NCI-H2171 (cell line): ENCODE measurements around the gene ACOX3.

Experiments
- DNase-seq: peaks from one replicate; lab custom pipeline; 2025; lab: John Stamatoyannopoulos, UW

ACOX3 gene

DNA sequence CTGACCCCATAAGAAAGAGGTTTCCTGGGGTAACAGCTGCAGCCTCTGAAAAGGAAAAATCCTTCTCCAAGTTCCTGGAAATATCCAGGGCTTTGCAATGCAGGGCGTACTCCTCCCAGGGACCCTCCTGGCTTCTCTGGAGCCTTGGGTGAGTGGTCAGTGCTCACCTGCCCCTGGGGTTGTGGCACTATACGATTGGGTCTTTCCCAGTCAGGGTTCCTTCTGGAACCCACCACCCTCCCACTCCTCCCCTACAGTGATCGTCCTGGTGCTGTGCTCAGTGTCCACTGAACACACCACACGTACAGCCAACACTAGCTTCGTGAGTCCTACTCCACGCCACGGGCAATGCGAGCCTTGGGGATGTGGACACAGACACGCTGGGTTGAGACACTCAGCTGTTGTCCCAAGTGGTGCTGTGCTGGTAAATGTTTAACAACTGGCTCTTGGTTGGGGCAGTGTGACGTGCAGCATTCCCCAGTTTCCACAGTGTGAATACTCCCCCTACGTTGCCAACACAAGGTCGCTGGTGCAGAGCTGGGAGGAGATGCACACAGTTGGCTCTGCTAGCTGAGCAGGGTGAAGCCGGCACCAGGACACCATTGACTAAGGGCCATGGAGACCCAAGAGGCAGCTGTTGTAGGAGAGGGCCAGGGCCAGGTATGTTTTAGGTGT is 105.6 kb downstream of the ACOX3 start:
- DNase-seq: no peak

DNA sequence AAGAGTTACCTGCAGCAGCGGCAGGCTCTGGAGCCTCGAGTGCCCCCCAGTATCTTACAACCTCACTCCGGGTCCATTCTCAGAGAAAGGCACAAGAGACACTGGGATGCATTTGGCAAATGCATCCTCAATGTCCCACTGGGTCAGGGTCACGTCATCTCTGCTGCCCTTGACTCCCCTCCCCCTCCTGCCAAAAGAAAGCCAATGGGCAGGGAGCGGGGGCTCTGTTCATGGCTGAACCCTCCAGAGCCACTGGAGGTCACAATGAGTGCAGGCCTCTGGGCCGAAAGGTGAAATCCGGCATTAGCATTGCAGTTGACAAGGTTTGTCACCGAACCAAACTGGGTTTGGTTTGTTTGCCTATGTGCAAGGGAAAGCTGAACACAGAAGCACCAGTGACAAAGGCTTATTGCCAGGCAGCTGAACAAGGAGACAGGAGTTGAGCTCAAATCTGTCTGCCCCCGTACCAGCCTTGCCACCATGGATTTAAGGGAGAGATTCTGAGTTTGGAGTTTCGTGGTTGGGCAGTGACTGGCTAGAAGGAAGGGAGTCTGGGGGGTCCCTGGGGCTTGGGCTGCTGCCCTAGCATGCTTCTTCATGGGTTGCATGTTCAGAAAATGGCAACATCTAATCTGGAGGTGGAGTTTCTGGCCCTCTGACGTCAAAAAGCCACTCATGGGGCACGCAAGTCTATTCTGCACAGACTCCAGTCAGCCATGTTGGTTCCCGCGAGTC is 106.6 kb downstream of the ACOX3 start:
- no peak for DNase-seq

DNA sequence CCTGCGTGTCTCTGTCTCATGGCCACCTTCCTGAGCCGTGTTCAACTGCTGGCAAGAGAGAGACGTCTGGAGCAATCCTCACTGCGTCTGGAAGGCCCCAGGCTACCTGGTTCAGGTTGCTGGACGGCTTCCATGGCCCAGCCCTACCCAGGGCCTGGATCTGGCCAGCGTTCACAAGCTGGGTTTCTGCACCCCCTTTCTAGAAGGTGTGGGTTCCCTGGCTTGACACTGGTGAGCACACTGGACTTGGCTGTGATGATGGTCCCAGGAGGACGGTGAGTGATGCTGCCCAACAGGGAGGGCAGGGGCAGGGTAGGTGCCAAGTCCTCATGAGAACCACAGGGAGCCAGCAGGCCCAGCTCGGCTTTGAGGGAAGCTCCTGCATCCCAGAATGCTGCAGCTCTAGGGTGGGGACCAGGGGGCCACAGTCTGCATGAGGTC is 107.6 kb downstream of the ACOX3 start:
- DNase-seq: no peak

DNA sequence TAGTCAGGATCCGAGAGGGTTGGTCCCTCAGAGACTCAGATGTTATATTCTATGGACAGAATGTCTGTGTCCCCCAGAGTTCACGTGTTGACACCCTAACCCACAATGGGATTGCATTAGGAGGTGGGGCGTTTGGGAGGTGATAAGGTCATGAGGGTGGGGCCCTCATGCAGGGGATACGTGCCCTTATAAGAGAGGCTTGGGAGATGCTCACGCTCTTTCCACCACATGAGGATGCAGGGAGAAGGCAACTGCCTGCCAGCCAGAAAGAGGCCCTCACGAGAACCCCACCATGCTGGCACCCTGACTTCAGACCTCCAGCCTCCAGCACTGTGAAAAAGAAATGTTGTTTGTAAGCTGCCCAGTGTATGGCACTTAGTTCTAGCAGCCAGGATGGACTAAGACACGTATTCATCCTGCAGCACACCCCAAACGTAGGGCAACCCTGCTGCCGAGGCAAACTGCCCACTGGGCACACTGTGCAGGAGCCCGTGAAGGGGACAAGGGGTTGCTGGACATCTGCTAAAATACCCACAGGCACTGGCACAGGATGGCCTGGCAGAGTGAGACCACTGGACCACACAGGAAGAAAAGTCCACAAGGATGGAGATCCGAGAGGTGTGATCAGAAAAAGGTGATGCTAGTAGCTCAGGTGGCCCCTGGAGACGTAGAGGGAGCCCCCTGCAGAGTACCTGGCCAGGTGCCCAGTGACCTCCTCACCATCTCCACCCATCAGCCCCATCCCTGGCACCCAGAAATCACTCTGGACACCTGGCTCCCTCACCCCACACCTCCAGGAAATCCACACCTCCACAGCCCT is 108.3 kb downstream of the ACOX3 start:
- DNase-seq: no peak

DNA sequence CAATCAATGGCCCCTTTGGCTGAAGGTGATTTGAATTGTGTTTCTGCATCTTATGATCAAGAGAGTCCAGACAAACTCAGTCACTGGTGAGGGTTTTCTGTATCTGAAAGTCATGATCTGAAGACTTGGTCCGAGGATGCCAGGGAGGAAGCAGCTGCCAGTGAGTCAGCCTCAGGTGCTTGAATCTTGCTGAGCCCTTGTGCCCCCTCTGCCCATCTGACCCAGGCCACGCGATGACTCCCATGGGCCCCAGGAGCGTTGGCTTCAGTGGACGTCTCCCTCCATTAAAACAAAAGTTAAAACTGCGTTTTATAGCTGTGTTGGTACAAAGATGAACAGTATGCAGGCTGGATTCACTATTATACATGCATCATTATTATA is 109.0 kb downstream of the ACOX3 start:
- DNase-seq: no peak

DNA sequence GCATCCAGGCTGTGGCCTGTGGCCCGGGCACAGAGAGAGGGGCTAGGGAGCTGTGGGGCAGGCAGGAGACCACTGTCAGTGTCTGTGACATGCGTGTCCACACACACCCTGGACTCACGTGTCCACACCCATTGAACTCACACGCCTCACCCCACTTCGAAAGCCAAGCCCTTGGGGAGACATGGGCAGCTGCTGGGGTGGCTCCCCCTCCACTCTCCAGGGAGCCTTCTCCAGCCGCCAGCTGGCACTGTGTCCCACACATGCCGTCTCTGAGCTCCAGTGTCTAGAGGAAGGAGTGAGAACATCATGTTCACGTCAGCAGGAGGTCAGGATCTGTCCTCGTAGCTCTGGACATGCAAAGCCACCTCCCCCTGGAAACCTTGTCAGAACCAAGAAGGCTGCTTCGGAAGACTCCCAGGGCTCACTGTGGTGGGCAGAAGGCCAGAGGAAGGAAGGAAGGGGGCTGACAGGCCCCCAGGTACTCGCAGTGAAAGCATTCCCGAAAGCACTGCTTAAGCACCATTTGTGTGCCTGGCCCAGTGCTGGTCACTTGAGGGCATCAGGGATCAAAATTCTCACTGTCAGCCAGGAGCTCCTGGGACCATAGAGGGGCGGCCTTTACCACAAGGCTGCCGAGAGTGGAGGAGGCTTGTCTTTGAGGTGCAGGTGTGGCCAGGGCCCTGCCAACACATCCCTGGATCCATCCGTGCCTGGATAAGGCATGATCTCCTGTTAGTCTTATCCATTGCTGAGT is 109.5 kb downstream of the ACOX3 start:
- DNase-seq: no peak

DNA sequence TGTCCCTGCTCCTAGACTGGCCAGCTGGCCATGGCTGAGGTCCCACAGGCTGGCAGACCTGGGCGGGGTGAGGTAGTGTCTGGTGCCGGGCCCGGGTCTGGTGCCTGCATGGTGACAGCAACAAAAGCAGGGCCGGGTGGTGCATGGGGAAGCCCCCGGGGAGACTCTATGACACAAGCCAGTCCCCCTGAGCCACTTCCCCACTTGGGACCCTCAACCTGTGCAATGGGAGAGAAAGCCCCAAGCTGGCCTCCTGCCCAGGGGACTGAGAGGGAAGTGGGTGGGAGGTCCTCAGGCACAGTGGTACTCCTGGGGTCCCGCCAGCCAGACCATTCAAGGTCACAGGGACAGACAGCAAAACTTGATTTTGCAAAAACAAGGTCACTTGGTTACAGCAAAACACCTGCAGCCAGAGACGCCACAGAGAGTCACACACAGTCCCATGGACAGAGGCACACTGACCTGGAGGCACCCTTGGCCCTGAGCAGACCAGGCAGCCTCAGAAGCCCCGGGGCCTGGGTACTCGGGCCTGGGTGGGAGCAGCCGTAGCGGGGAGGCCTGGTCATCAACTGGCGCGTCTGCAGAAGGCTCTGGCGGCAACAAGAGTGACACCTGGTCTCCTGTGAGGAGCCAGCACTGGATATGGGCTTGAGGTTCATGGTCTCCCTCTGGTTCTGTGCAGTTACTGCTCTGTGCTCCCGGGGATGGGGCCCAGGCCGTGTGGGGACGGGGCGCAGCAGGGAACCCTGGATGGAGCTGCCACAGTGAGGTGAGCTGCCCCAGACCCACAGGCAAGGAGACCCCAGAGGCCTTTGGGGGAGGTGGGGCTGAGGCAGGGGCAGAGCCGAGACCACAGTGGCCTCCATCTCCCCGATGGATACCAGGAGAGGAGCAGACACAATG is 110.4 kb downstream of the ACOX3 start:
- no peak for DNase-seq

DNA sequence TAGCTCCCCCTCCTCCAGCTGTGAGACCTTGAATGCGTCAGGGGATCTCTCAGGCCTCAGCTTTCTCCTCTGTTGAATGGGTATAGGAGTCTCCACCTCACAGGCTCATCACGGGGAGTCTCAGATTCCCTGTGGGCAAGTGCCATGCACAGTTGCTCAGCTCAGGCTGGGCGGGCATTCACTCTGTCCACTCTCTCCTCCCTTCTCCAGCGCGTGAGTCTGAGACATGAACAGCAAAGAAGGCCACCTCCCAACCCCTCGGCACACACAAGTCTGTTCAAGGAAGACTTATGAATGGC is 111.0 kb downstream of the ACOX3 start:
- DNase-seq: no peak

DNA sequence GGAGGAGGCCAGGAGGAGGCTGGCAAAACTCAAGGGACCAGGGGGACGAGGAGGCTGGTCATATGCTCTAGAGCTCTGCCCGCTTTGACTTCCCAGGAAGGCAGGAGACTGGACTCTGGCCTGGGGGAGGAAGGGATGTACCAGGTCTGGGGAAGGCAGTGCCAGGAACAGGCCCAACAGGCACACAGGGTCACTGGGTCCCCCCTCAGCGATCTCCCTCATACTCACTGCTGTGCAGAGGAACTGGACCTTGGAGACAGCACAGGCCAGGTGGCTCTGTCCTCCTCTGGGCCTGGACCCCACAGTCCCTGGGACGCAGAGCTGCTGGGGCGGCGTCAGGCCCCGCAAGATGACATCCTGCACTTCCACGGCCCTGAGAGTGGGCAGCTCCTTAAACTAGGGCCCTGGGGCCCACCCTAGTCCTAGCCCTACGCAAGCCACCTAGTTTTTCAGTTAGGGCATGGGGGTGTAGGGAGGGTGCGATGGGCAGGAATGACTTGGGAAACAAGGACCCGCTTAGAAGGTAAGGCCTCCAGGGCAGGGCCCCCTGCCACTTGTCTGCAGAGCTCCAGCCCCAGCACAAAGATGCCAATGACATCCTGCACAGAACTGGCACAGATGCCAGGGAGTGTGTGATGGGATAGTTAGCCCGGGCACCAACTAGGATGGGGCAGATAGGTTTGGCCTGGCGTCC is 111.5 kb downstream of the ACOX3 start:
- no peak for DNase-seq

DNA sequence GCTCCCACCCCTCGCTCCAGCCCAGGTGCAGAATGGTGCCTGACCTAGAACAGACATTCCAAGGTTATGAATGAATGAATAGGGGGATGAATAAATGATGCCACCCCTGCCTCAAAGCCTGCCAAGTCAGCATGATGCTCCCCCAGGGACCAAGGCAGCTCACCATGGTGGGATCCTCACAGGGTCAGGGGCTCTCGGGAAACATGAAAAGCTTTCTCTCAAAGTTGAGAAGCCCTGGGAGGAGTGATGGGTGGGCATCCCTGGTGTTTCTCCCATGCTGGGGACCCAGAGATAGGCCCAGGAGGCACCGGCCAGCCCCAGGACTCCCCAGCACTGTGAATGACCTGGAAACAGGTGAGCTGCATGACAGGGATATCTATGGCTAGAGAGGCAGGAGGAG is 112.1 kb downstream of the ACOX3 start:
- no peak for DNase-seq

DNA sequence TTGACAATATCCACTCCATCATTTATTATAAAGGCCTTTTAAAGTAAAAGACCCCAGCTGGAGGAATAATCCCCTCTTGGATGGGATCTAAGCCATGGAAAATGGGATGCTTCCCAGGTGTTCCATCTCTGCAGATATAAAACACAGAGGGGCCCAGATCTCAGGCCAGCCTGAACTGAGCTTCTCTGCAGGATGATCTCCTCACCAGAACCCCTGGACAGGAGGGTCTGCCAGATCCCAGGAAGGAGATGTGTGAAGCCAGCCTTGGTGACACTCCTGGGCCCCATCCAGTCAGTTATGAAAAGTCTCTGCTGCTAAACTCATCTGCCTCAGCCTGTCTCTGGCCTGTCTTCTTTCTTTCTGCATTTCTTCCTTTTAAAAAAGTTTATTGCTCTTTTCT is 114.3 kb downstream of the ACOX3 start:
- DNase-seq: no peak

DNA sequence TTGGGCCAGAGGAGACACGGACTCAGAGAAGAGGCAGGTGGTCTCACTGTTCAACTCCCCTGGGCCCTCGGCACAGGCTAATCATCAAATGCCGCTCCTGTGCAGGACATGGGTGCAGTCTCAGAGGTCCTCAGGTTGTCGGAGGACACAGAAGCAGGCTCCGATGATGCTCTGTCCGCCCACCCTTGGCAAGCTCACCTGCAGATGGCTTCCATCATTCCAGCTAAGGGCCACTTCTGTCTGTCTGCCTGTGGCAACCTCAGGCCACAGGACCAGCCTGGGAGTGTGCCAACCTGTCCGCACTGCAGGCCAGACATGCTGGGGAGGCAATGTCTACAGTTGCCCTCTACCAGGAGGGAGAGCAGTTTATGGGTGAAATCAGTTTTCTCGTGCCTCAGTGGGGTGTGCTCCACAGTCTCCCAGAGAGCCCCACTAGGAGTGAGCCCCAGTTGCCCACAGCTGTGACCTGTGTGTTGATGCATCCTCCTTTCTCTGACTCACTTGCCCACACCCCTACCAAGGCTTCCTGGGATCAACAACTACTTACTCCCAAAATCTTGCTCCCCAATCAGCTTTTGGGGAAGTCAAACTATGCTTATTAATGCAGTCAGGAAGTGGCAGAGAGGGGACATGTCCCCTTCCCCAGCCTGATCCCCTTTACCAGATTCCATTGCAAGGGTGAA is 115.1 kb downstream of the ACOX3 start:
- DNase-seq: no peak

DNA sequence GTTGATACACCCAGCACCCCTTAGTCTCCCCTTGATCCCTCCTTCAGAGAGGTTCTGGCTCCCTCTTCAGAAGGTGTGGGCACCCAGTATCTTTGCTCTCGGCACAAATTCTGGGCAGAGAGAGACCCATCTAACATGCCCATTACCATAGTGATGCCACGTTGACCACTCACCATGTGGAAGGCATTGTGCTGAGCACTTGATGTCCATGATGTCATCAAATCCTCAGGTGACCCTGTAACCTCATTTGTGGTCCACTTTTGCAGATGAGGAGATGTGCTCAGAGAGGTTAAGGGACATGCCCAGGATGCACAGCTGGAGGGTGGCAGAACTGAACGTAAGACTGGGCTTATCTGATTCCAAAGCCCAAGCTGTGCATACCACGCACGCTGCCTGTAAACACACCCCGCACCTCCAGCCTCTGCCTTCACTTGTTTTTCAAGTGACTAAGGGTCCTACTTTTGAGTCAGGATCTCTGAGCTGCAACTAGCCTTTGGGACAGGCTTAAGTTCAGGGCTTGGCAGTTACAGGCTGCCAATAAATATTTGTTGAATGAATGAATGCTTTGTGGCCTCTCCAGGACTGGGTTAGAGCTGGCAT is 115.8 kb downstream of the ACOX3 start:
- DNase-seq: no peak

DNA sequence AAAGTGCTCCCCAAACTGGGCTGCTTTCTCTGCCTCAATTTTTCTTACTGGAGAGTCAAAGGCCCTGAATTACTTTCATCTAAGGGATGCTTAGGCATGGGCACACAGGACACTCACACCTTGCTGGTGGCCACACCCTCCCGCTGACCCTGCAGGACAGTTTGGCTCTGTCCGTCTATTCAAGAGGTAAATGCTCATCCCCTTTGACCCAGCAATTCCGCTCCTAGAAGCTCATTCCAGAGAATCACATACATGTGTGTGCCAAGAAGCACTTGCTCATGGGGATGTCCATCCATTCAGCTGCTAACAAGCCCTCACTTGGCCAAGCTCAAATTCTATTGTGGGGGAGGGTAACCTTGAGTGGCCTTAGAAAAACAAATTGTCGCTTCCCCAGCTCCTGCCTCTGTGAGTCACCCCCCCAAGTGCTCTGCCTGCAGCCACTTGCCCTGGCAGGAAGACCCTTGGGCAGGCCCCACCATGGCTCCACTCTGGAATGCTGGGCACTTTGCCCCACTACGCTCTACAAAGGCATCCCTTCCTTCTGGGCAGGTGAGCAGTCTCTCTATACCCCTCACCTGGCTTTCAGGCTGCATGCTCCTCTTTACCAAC is 116.5 kb downstream of the ACOX3 start:
- DNase-seq: no peak

DNA sequence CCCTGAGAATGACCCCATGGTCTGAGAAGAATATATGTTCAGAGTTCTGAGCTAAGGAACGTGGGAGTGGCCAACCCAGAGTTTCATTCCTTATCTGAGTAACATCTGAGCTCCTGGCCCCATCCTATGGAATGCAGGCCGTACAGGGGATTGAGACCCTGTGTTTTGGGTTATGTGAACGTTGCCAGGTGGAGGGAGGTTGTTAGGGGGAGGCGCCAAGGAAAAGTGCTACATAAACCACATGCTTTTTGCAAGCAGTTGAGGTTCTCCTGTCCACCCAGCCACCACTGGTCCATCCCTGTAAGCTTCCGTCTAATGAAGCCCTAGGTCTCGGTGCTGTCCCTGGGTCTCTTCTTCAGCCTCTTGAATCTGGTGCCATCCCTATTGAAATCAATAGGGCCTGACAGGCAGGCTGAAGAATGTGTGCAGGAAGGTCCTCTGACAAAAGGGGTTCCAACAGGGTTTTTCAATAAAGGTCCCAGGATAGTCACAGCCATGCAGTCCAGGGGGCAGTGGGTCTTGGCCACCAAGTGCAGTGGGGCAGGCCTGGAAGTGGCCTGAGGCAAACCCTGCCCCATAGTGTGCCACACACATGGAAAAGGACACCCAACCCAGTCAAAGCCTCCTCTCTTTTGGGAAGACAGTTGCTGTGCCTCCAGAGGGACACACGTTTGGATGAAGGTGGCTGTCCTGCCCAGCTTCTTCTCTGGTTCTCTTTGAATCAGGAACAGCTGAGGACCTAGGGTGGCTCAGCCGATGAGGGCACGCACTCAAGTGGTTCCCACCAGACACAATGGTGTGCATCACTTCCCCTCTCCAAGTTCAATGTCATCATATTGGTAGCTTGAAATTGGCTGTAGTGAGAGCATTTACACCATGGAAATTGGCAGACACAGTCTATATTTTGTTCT is 117.5 kb downstream of the ACOX3 start:
- DNase-seq: no peak

DNA sequence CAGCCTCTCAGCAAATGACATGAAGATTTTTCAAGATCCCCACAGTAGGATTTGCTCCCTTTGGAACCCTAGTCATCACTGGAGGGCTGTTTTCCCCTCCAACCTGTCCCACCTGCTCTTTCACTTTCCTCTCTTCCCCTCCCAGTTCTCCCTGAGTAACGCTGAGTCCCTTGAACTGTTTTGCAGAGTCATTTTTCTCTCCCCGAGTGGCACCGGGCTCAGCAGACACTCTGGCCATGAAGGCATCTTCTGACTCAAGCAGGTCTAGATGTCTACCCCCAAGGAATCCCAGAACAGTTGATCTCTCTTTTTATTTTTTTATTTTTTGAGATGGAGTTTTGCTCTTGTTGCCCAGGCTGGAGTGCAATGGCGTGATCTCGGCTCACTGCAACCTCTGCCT is 118.8 kb downstream of the ACOX3 start:
- no peak for DNase-seq

DNA sequence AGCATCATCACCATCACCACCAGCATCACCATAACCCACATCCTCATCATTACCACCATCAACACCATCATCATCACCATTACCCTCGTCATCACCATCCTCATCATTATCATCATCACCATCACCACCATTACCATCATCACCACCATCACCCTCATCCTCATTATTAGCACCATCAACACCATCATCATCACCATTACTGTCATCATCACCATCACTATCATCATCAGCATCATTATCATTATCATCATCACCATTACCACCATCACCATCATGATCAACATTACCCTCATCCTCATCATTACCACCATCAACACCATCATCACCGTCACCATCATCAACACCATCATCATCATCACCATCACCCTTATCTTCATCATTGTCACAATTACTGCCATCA is 119.3 kb downstream of the ACOX3 start:
- no peak for DNase-seq

DNA sequence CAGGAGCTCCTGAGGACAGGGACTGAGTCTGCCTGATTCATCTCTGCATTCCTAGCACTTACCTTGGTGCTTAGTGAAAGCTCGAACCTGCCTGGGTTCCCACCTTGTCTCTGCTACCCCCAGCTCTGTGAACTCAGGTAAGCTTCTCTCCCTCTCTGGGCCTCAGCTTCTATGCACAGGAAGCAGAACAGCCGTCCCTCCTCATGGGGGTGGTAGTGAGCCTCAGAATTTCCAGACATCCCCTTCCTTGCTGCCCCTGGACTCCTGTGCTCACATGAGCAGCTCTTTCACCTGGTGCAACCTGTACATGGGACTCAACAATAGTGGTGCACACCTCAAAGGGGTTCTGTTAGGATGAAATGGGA is 120.2 kb downstream of the ACOX3 start:
- DNase-seq: no peak
